ES-I3 (cell line): Measurements from ENCODE around the gene IGFBP2.
A peak's percentile ranks its signal among the peaks of the same experiment; 100 is the strongest.
"Not testable (repeated sequence)": the region's sequence is repeated elsewhere in the genome, so short reads cannot be mapped to it uniquely, and the experiment has no call there.

ENCODE experiments used
- H3K36me3 ChIP-seq: 2 replicates; pipeline ENCODE4 v1.6.1; 2013; ENCODE audit warnings: mild to moderate bottlenecking, low read length, control low read depth, moderate library complexity; ENCODE audit not compliant: insufficient read depth
- H3K4me1 ChIP-seq: 2 replicates; pipeline ENCODE4 v1.6.1; 2013; ENCODE audit warnings: mild to moderate bottlenecking, control low read depth, low read length; ENCODE audit not compliant: insufficient read depth
- H3K9ac ChIP-seq: 2 replicates; pipeline ENCODE4 v1.6.1; 2013; ENCODE audit warnings: low read depth, mild to moderate bottlenecking, low read length, moderate library complexity
- H3K9me3 ChIP-seq: 2 replicates; pipeline ENCODE4 v1.6.1; 2013; ENCODE audit warnings: mild to moderate bottlenecking, low read length, moderate library complexity; ENCODE audit not compliant: control insufficient read depth, insufficient read depth

Gene IGFBP2, protein sequence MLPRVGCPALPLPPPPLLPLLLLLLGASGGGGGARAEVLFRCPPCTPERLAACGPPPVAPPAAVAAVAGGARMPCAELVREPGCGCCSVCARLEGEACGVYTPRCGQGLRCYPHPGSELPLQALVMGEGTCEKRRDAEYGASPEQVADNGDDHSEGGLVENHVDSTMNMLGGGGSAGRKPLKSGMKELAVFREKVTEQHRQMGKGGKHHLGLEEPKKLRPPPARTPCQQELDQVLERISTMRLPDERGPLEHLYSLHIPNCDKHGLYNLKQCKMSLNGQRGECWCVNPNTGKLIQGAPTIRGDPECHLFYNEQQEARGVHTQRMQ

DNA sequence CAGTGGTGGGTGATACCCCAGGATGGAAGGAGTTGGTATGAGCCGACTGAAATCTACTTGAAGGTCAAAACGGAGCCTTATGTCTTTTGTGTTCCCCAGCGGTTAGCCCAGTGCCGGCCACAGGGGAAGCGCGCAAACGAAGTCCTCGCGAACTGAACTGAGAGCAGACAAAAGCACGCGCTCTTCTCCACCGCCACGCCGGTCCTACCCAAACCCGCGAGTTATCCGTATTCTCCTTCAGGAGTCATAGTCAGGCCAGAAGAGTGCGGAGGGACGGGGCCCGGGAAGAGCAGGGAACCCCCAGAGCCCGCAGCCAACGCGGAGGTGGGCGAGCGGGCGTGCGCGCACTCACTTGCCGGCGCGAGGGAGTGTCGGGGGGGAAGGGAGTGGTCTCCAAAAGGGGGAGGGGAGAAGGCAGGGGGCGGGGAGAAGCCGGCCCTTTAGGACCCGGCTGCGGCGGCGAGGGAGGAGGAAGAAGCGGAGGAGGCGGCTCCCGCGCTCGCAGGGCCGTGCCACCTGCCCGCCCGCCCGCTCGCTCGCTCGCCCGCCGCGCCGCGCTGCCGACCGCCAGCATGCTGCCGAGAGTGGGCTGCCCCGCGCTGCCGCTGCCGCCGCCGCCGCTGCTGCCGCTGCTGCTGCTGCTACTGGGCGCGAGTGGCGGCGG is at the start of gene IGFBP2:
Gene IGFBP2, plus strand, starts transcription at position 469 of the 664 bp plus-strand sequence. Its CDS starts 104 bp downstream, at position 573.
- peak within 1 kb of the TSS; percentile 87 for H3K9ac ChIP-seq

DNA sequence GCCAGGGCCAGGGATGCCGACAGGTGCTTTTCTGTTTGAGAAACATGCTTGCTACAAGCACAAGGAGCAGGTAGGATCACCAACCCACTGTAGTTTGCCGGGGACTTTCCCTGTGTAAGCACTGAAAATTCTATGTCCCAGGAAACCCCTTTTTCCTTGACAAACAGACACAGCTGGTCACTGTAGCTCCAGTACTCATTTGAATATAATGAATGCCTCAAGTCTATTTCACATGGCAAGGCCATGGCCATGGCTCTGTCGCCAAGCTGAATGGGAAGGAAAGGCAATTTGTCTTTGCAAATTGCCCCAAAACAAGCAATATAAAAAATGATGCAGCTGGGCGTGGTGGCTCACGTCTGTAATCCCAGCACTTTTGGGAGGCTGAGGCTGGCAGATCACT is 49.6 kb upstream of the IGFBP2 start:
- H3K9me3 ChIP-seq, result peaks cover 3% of the 10 kb centered on the region; the same call in 1 of the 2 replicates

More for the DNA sequence above, at the start of gene IGFBP2:
- Histone ChIP-seq H3K4me1 (peaks cover 13% of the 10 kb centered on the region), H3K9me3 (no peaks in the 10 kb centered on the region), H3K36me3 (no peaks in the 10 kb centered on the region)

DNA sequence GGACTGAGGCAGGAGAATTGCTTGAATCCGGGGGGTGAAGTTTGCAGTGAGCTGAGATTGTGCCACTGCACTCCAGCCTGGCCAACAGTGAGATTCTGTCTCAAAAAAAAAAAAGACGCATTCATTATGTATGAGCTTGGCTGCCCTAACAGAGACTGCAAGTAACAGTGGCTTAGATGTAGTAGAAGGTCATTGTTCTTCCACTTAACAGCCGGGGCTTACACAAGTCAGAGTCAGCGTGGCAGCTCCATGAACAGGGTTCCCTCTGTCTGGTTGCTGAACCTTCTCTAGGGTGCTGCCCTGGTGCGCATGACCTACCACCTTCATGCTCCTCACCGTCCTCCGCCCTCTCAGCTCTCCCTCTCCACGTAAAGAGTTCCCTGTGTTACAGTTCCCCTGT is 49.1 kb upstream of the IGFBP2 start:
- Histone ChIP-seq H3K4me1 (no peaks in the 10 kb centered on the region), H3K9me3 (peaks cover 3% of the 10 kb centered on the region; the same call in 1 of the 2 replicates), H3K9ac (no peak overlapping the region), H3K36me3 (no peaks in the 10 kb centered on the region)

More for the DNA sequence above, 49.6 kb upstream of the IGFBP2 start:
- no peaks in the 10 kb centered on the region for H3K4me1 ChIP-seq
- H3K9ac ChIP-seq, result no peak overlapping the region
- no peaks in the 10 kb centered on the region for H3K36me3 ChIP-seq

DNA sequence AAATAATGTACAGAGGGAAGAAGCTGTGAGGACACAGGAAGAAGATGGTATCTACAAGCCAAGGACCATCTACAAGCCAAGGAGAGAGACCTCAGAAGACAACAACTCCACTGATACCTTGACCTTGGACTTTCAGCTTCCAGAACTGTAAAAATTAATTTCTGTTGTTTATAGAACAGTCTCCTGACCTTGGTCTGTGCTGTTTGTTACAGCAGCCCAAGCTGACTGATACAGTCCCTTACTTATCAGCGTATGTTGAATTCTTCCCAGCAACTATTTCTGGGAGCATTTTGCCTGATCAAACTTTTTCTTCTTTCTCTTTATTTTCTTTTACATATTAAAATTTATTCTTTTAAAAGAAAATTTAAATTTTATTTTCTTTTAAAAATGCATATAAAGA is 47.8 kb upstream of the IGFBP2 start:
- Histone ChIP-seq H3K9ac (no peak overlapping the region), H3K36me3 (no peaks in the 10 kb centered on the region), H3K9me3 (peaks cover 3% of the 10 kb centered on the region; the same call in 1 of the 2 replicates), H3K4me1 (peaks cover 5% of the 10 kb centered on the region; the same call in 1 of the 2 replicates)

DNA sequence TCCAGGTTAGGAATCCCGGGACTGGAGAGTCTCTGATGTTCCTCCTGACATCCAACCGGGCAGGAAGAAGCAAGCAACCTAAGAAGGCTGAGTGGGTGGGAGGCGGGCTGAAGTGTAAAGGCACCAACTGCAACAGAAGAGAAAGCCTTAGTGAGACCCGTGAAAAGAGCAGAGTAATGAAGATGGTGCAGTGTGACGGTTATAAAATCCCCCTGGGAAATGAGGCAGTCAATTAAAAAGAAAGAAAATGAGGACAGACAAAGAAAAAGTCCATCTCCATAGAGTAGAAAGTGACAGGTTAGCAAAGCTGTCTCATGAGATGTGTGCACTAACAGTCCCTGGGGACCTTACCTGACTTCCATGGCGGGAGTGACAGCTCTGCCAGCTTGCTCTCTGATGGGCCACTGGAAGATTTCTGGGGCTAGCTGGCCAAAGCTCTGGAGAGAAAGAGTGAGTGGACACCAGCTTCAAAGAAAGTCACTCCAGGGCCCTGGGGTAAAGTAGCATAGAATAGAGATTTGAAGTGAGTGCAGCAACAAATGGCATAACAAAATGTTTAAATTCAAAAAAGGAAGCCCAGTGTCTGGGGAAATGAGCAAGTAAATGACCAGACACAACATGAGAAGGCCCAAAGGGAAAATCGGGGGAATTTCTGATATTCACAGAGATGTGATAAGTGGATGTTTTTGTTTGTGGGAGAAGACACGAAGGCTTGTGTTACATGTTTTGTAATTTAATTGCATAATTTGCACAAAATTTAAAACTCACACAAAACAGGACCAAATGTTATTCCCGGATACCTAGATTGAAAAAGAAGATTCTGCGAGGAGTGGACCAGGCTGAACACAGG is 44.1 kb upstream of the IGFBP2 start:
- Histone ChIP-seq H3K9ac (no peak overlapping the region), H3K4me1 (peaks cover 5% of the 10 kb centered on the region; the same call in 1 of the 2 replicates), H3K9me3 (peaks cover 3% of the 10 kb centered on the region; the same call in 1 of the 2 replicates), H3K36me3 (no peaks in the 10 kb centered on the region)

DNA sequence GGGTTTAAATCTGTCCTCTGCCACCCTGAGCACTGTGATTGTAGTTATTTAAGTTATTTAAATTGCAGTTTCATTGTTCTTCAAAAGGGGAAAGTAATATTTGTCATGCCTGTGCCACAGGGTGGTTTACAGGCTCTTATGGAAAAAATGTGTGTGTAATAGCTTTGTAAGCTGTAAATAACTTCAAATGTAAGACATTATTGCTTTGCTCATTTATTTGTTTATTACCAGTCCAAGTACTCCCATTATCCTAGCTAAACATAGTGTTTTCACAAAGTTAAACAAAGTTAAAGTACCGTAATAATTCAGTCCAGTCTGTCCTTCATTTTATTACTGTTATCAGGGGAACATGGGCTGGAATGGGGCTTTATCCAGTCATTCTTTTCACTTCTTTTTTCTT is 43.4 kb upstream of the IGFBP2 start:
- Histone ChIP-seq H3K4me1 (peaks cover 5% of the 10 kb centered on the region; the same call in 1 of the 2 replicates), H3K9me3 (peaks cover 3% of the 10 kb centered on the region; the same call in 1 of the 2 replicates), H3K36me3 (no peaks in the 10 kb centered on the region), H3K9ac (no peak overlapping the region)

DNA sequence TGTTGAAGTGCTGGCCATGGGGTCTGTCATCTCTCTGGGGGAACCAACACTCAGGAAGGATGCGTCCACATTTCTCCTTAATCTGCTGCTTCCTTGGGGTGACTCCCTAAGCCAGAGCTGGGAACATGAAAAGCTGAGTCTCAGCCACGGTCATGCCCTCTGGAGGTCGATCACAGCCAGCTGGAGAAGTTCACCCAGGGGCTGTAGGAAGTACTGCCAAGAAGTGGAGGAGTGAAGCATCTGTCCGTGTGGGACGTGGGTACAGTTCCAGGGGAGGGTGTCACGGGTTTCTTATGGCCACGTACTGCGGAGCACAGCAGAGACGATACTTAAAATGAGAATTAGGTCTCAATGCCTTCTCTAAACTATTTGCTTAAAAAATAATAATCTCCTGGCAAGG is 42.4 kb upstream of the IGFBP2 start:
- Histone ChIP-seq H3K4me1 (peaks cover 5% of the 10 kb centered on the region; the same call in 1 of the 2 replicates), H3K36me3 (no peaks in the 10 kb centered on the region), H3K9me3 (no peaks in the 10 kb centered on the region), H3K9ac (no peak overlapping the region)

DNA sequence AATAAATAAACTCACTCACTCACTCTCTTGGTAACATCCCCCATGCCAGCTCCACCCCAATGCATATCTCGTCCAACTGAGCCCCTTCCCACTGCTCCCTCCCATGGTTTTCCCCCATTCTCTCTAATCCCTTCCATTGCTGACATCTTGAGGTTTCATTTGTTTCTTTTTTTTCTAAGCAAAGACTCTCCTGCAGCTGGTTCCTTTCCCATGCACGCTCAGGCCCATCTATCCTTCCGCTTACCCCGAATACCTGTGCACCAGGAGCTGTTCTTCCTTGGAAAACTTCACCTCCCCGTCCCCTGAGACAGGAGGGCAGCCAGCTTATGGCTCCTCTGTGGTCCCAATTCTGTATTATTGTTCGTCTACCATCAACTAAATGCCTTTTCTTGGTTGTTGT is 41.7 kb upstream of the IGFBP2 start:
- Histone ChIP-seq H3K9ac (no peak overlapping the region), H3K36me3 (no peaks in the 10 kb centered on the region), H3K4me1 (peaks cover 7% of the 10 kb centered on the region), H3K9me3 (no peaks in the 10 kb centered on the region)

DNA sequence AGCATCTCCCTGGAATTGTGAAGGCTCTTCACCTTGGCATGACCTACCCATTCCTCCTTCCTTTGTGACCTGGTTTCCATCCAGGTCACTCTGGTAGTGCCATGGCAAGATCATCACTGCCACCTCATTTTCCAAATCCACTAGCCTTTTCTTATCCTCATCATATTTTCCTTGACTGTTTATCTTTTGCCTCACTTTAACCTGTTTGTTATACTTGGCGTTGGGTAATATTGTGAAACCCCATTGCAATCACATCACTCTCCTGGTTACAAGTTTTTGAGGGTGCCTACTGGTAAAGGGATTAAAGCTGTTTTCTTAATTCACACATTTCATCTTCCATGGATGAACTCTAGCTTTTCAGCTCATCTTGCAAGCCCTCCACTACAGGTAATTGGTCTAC is 39.1 kb upstream of the IGFBP2 start:
- Histone ChIP-seq H3K9me3 (no peaks in the 10 kb centered on the region), H3K9ac (no peak overlapping the region), H3K4me1 (peaks cover 16% of the 10 kb centered on the region), H3K36me3 (no peaks in the 10 kb centered on the region)

DNA sequence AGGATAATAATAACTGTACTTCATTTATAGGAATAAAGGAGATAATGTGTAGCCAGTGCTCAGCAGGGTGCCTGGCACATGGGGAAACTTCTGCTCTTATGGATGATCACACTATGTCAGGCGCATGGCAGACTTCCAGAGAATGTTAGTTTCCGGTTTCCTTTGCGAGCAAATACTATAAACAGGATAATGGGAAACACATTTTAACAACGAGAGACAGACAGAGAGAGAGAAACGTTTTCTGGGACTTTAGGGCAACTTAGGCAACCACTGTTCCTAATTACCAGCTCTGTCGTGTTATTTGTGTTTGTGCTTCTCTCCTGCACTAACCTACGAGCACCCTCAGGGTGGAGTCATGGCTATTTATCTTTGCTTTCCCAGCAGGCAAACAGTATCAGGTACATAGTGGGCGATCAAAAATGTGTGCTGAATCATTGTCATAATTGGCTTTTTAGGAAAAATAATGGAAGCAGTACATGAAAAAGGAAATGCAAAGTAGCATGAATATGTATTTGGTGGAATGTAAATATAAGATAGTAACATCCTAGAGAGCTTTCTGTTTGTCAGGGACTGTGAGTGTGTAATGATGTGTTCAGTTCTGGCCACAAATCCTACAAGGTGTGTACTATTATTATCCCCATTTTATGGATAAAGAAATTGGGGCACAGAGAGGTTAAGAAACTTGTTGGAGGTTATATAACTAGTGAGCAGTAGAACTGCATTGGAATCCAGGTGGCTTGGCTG is 36.8 kb upstream of the IGFBP2 start:
- Histone ChIP-seq H3K9me3 (no peaks in the 10 kb centered on the region), H3K9ac (no peak overlapping the region), H3K4me1 (peaks cover 10% of the 10 kb centered on the region)

DNA sequence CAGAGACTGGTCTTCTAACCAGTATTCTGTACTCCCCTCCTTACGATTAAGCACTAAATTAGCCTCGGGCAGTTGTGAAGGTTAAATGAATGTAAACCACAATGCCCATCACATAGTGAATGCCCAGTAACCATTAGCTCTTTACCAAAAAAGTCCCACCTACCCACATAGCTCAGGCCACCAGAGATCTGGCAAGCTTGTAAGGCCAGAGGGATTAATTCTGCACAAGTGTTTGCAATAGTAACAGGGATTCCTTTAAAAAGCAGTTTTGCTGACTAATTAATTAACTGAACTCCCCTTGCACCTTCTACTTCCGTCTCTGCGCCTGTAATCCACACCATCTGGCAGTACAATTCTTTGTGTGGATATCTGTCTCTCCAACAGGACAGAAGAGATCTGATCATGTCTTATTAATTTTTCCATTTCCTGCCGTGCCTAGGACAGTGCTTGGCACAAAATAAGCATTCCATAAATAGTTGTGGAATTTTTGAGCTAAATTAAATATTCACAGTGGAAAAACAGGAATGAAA is 36.2 kb upstream of the IGFBP2 start:
- peaks cover 10% of the 10 kb centered on the region for H3K4me1 ChIP-seq
- no peaks in the 10 kb centered on the region for H3K9me3 ChIP-seq
- no peak overlapping the region for H3K9ac ChIP-seq
- H3K36me3 ChIP-seq, result no peaks in the 10 kb centered on the region

More for the DNA sequence above, 36.8 kb upstream of the IGFBP2 start:
- no peaks in the 10 kb centered on the region for H3K36me3 ChIP-seq

DNA sequence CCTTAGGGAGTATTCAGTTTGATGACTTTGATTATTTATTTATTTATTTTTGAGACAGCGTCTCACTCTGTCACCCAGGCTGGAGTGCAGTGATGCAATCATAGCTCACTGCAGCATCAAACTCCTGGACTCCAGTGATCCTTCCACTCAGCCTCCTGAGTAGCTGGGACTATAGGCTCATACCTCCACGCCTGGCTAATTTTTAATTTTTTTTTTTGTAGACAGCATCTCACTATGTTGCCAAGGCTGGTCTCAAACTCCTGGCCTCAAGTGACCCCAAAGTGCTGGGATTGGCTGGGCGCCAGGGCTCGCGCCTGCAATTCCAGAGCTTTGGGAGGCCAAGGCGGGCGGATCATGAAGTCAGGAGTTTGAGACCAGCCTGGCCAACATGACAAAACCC is 35.4 kb upstream of the IGFBP2 start:
- H3K36me3 ChIP-seq, H3K9ac ChIP-seq, H3K9me3 ChIP-seq: not testable (repeated sequence)
- H3K4me1 ChIP-seq, result peaks cover 10% of the 10 kb centered on the region

DNA sequence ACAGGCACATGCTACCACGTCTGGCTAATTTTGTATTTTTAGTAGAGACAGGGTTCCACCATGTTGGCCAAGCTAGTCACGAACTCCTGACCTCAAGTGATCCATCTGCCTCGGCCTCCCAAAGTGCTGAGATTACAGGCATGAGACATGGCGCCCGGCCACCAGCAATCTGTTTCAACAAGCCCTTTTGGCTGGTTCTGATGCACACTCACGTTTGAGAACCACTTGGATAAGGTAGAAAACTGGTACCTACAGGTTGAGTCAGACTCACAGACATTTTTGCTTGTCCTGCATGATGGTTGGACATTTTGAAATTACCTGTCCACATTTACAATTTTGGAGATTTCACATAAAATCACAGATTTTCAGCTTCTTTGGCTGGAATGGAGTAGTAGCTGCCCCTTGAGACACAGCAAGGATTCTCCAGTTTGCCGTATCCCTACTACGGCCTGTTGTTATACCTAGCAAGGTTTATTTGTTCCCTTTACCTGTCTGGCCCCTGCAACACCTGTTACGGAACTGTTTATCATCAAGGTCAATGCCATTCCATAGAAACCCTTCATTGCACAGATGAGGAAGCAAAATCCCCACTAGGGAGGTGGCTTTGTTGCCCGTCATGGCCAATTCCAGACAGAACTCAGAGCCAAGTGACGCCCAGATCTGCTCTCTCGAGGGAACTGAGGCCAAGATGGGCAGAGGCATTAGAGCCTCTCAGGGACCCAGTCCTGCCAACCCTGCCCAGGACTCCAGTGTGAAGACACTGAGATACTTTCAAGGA is 31.4 kb upstream of the IGFBP2 start:
- Histone ChIP-seq H3K9ac (no peak overlapping the region), H3K9me3 (no peaks in the 10 kb centered on the region), H3K36me3 (no peaks in the 10 kb centered on the region), H3K4me1 (peaks cover 13% of the 10 kb centered on the region)
